ENCODE data around the gene LIAS.
"Not testable (repeated sequence)": the region's sequence is repeated elsewhere in the genome, so short reads cannot be mapped to it uniquely, and the experiment has no call there.

Gene LIAS

GRCh38 chr4:39456946-39457763 is 1.7 kb upstream of the LIAS start:
- peak overlapping the region; percentile 68 for H3K4me3 ChIP-seq (replicated peaks; ENCODE audit: insufficient read depth, low read length)
- peak; percentile 67; the same call in 1 of the 2 replicates for TF ChIP-seq SPI1 (IDR thresholded peaks at IDR 0.05; ENCODE audit: borderline replicate concordance, low read depth)
- no peak for TF ChIP-seq CTCF (IDR thresholded peaks at IDR 0.05; ENCODE audit: insufficient read depth, low read length)
- peak overlapping the region; percentile 88 for H3K27ac ChIP-seq (replicated peaks)
- H3K27me3 ChIP-seq (ENCODE audit: insufficient read depth, poor library complexity, severe bottlenecking) = no peaks in the 10 kb centered on the region
- no peak for DNase-seq (ENCODE audit: low read depth in 1 of 2, low spot score in 1 of 2)

GRCh38 chr4:39458161-39458504 is 723 bp upstream of the LIAS start:
- H3K27ac ChIP-seq (replicated peaks) = peak overlapping the region; percentile 88

GRCh38 chr4:39464886-39465501 is 6.1 kb downstream of the LIAS start:
- DNase-seq (ENCODE audit: low read depth in 1 of 2, low spot score in 1 of 2) = peak in 1 of 2 experiments; percentile 62
- peak; percentile 39; the same call in 1 of the 2 replicates for TF ChIP-seq POLR2AphosphoS5 (IDR thresholded peaks at IDR 0.05; ENCODE audit: low read depth)
- no peak for TF ChIP-seq GABPA (IDR thresholded peaks at IDR 0.05; ENCODE audit: low read depth)
- peak; percentile 4 for TF ChIP-seq CTCF (IDR thresholded peaks at IDR 0.05; ENCODE audit: insufficient read depth, low read length)
- Histone ChIP-seq H3K27me3 (ENCODE audit: insufficient read depth, poor library complexity, severe bottlenecking) (no peaks in the 10 kb centered on the region), H3K4me3 (replicated peaks; ENCODE audit: insufficient read depth, low read length) (no peak overlapping the region), H3K27ac (replicated peaks) (peak overlapping the region; percentile 36; the same call in 1 of the 2 replicates)

More at GRCh38 chr4:39458161-39458504, 723 bp upstream of the LIAS start:
- H3K4me3 ChIP-seq (replicated peaks; ENCODE audit: insufficient read depth, low read length) = peak overlapping the region; percentile 68
- H3K27me3 ChIP-seq (ENCODE audit: insufficient read depth, poor library complexity, severe bottlenecking); DNase-seq (ENCODE audit: low read depth in 1 of 2, low spot score in 1 of 2): not testable (repeated sequence)

- no peak for TF ChIP-seq GABPA (IDR thresholded peaks at IDR 0.05; ENCODE audit: low read depth)
- no peak for TF ChIP-seq POLR2AphosphoS5 (IDR thresholded peaks at IDR 0.05; ENCODE audit: low read depth)
- no peak for TF ChIP-seq SPI1 (IDR thresholded peaks at IDR 0.05; ENCODE audit: borderline replicate concordance, low read depth)
- no peak for TF ChIP-seq CTCF (IDR thresholded peaks at IDR 0.05; ENCODE audit: insufficient read depth, low read length)
- no peak for TF ChIP-seq REST (IDR thresholded peaks at IDR 0.05; ENCODE audit: insufficient replicate concordance, low read depth)
- DNase-seq (ENCODE audit: low read depth in 1 of 2, low spot score in 1 of 2) = no peak
- no peak overlapping the region for H3K27ac ChIP-seq (replicated peaks)
- no peak overlapping the region for H3K4me3 ChIP-seq (replicated peaks; ENCODE audit: insufficient read depth, low read length)
- no peaks in the 10 kb centered on the region for H3K27me3 ChIP-seq (ENCODE audit: insufficient read depth, poor library complexity, severe bottlenecking)
Measured at GRCh38 chr4:39466747-39467146, 7.9 kb downstream of the LIAS start.

GRCh38 chr4:39467464-39467863 is 8.6 kb downstream of the LIAS start:
- DNase-seq (ENCODE audit: low read depth in 1 of 2, low spot score in 1 of 2) = no peak
- no peak overlapping the region for H3K4me3 ChIP-seq (replicated peaks; ENCODE audit: insufficient read depth, low read length)
- no peak overlapping the region for H3K27ac ChIP-seq (replicated peaks)
- TF ChIP-seq GABPA (IDR thresholded peaks at IDR 0.05; ENCODE audit: low read depth) (no peak), SPI1 (IDR thresholded peaks at IDR 0.05; ENCODE audit: borderline replicate concordance, low read depth) (no peak), REST (IDR thresholded peaks at IDR 0.05; ENCODE audit: insufficient replicate concordance, low read depth) (no peak), POLR2AphosphoS5 (IDR thresholded peaks at IDR 0.05; ENCODE audit: low read depth) (no peak)
- no peaks in the 10 kb centered on the region for H3K27me3 ChIP-seq (ENCODE audit: insufficient read depth, poor library complexity, severe bottlenecking)
